ENCODE results near the gene ICA1L.

DNA sequence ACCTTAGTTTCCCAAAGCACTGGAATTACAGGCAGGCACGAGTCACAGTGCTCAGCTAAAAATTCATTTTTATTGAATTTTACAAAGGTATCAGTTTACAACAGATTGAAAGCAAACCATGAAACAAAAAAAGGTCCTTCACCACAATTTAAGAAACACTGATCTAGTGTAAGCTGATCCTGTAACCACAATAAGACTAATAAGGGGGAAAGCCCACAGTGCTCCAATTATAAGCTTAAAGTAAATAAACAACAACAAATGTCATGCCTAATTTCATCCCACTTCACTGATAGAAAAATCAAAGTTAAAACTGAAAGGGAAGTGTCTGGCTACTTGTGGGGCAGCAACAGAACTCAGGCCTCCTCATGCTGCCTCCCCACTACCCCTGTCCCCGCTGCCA is 49.2 kb downstream of the ICA1L start:
- TF ChIP-seq REST (IDR thresholded peaks at IDR 0.05; ENCODE audit: low read depth, low read length) = no peak
- TF ChIP-seq, protein P1, sequence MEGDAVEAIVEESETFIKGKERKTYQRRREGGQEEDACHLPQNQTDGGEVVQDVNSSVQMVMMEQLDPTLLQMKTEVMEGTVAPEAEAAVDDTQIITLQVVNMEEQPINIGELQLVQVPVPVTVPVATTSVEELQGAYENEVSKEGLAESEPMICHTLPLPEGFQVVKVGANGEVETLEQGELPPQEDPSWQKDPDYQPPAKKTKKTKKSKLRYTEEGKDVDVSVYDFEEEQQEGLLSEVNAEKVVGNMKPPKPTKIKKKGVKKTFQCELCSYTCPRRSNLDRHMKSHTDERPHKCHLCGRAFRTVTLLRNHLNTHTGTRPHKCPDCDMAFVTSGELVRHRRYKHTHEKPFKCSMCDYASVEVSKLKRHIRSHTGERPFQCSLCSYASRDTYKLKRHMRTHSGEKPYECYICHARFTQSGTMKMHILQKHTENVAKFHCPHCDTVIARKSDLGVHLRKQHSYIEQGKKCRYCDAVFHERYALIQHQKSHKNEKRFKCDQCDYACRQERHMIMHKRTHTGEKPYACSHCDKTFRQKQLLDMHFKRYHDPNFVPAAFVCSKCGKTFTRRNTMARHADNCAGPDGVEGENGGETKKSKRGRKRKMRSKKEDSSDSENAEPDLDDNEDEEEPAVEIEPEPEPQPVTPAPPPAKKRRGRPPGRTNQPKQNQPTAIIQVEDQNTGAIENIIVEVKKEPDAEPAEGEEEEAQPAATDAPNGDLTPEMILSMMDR (IDR thresholded peaks at IDR 0.05) = no peak
- no peak for TF ChIP-seq POLR2AphosphoS5 (IDR thresholded peaks at IDR 0.05; ENCODE audit: low read depth, low read length)
- TF ChIP-seq EZH2phosphoT487 (IDR thresholded peaks at IDR 0.05; ENCODE audit: borderline replicate concordance, low read depth) = no peak
- no peak for TF ChIP-seq CHD2 (IDR thresholded peaks at IDR 0.05; ENCODE audit: low read length, partially characterized antibody)
- no peak for TF ChIP-seq USF1 (IDR thresholded peaks at IDR 0.05; ENCODE audit: borderline replicate concordance, low read depth)
- TF ChIP-seq RXRA (IDR thresholded peaks at IDR 0.05; ENCODE audit: borderline replicate concordance, low read depth) = no peak
- no peak for TF ChIP-seq MAX (IDR thresholded peaks at IDR 0.05; ENCODE audit: low read depth)
- TF ChIP-seq TCF12 (IDR thresholded peaks at IDR 0.05) = no peak
- no peak for TF ChIP-seq RFX5 (IDR thresholded peaks at IDR 0.05; ENCODE audit: low read length)
- TF ChIP-seq USF2 (IDR thresholded peaks at IDR 0.05; ENCODE audit: borderline replicate concordance, low read depth, low read length) = no peak
- TF ChIP-seq NRF1 (IDR thresholded peaks at IDR 0.05; ENCODE audit: low read depth, low read length) = no peak
- no peak for TF ChIP-seq JUND (IDR thresholded peaks at IDR 0.05)
